ENCODE measurements around the gene QKI. TPM values are rescaled to one million over a fixed set of nuclear protein-coding genes. Genes with fewer than 3 reads are reported as not detected.

The QKI gene
- total and polyA plus RNA-seq, 2 experiments from 2014 or later, result 38.0 to 92.5 TPM

DNA sequence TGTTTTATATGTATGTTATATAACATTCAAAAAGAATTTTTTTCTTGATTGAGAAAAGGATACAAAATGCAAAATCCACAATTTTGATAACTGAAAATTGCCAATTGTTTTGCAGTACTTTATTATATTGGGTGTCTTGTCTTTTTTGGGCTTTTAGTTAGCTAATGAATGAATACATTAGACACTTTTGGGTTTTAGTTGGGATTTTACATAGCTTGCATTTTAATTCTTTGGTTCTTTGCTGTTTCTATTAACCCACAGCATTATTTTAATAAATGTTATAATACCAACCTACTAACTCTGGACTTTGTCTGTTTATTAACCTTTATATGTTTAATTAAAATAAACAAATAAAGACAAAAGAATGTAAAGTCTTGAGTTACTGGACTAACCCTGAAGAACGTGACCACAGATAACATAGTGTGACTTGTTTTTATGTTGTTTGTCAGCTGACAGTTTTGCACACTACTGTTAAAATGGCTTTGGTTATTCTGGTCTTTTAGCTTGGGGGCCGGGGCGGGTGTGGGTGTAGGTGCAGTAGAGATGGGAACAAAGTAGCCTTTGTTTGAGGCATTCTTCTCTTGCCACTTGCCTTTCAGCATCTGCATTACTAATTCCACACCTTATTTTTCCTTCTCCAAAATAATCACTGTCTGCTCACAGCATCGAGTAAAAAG is 159.1 kb downstream of the QKI start:
- 65% methylated on average over 4 of the region's 4 CpGs for WGBS (ENCODE audit: low lambda C conversion rate, missing lambda C conversion rate)
- no peaks in the 10 kb centered on the region for H3K79me2 ChIP-seq
- TF ChIP-seq EZH2 (IDR thresholded peaks at IDR 0.05; ENCODE audit: borderline replicate concordance) (no peak), EZH2phosphoT487 (IDR thresholded peaks at IDR 0.05; ENCODE audit: low read depth, severe bottlenecking, unreplicated experiment) (no peak), CTCF (IDR thresholded peaks at IDR 0.05; ENCODE audit: poor library complexity) (no peak)
- no peak overlapping the region for H3K27ac ChIP-seq
- no peaks in the 10 kb centered on the region for H3K36me3 ChIP-seq (replicated peaks; ENCODE audit: insufficient read depth, low read depth)
- H3K9me2 ChIP-seq (replicated peaks; ENCODE audit: insufficient read depth), result no peaks in the 10 kb centered on the region
- H3K27me3 ChIP-seq, result no peaks in the 10 kb centered on the region
- no peak overlapping the region for H2AFZ ChIP-seq
- H3K4me1 ChIP-seq (ENCODE audit: insufficient read depth), result no peaks in the 10 kb centered on the region
- H3K4me3 ChIP-seq, result no peak overlapping the region
- no peak overlapping the region for H3K4me2 ChIP-seq
- no peaks in the 10 kb centered on the region for H4K20me1 ChIP-seq (ENCODE audit: insufficient read depth, poor library complexity, severe bottlenecking)
- DNase-seq (ENCODE audit: low spot score), result no peak
- no peaks in the 10 kb centered on the region for H3K9me3 ChIP-seq (ENCODE audit: low read depth)

DNA sequence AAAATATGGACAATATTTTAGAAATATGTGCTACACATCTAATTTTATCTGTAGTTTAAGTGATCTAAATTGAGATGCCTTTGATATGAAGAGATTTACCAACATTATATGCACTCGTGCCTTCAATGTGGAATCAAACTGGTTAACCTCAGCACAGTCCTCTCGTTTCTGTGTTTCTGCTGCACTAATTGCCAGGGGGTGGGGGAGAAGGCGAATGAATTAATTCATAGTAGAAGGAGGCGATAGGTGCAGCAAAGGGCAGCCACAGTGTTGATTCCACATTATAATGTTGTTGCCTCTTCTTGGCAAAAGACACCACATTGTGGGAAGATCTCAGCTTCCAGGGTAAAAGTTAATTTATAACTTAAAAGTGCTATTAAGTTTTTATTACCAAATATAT is 161.6 kb downstream of the QKI start:
- no peak overlapping the region for H2AFZ ChIP-seq
- no peaks in the 10 kb centered on the region for H3K9me3 ChIP-seq (ENCODE audit: low read depth)
- no peaks in the 10 kb centered on the region for H3K27me3 ChIP-seq
- WGBS (ENCODE audit: low lambda C conversion rate, missing lambda C conversion rate), result 84% methylated on average over 4 of the region's 4 CpGs
- H3K4me1 ChIP-seq (ENCODE audit: insufficient read depth), result no peaks in the 10 kb centered on the region
- H3K79me2 ChIP-seq, result no peaks in the 10 kb centered on the region
- no peaks in the 10 kb centered on the region for H3K9me2 ChIP-seq (replicated peaks; ENCODE audit: insufficient read depth)
- no peaks in the 10 kb centered on the region for H3K36me3 ChIP-seq (replicated peaks; ENCODE audit: insufficient read depth, low read depth)
- H4K20me1 ChIP-seq (ENCODE audit: insufficient read depth, poor library complexity, severe bottlenecking), result no peaks in the 10 kb centered on the region
- no peak for DNase-seq (ENCODE audit: low spot score)
- no peak overlapping the region for H3K27ac ChIP-seq
- no peak overlapping the region for H3K4me2 ChIP-seq
- TF ChIP-seq CTCF (IDR thresholded peaks at IDR 0.05; ENCODE audit: poor library complexity) (no peak), EZH2 (IDR thresholded peaks at IDR 0.05; ENCODE audit: borderline replicate concordance) (no peak), EZH2phosphoT487 (IDR thresholded peaks at IDR 0.05; ENCODE audit: low read depth, severe bottlenecking, unreplicated experiment) (no peak)
- no peak overlapping the region for H3K4me3 ChIP-seq

DNA sequence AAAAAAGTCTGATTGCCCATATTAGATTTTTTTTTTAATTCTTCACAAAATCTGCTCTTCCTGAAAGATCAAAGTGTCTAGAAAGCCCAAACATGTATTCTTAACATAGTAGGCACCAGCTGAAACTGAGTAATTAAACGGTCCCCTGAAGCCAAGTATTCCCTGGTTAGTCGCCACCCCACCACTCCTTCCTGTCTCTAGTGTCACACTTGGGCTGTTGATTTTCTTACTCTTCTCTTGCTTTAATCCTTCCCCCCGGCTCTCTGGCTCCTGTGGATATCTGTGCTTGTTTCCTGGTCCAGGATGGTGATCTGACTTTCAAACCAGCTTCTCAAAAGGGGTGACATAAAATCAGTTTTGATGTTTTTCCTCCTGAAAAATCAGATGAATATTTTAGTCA is 162.9 kb downstream of the QKI start:
- H3K4me2 ChIP-seq, result no peak overlapping the region
- H3K36me3 ChIP-seq (replicated peaks; ENCODE audit: insufficient read depth, low read depth), result no peaks in the 10 kb centered on the region
- DNase-seq (ENCODE audit: low spot score), result no peak
- H4K20me1 ChIP-seq (ENCODE audit: insufficient read depth, poor library complexity, severe bottlenecking), result no peaks in the 10 kb centered on the region
- 69% methylated on average over 3 of the region's 3 CpGs for WGBS (ENCODE audit: low lambda C conversion rate, missing lambda C conversion rate)
- TF ChIP-seq EZH2 (IDR thresholded peaks at IDR 0.05; ENCODE audit: borderline replicate concordance) (no peak), EZH2phosphoT487 (IDR thresholded peaks at IDR 0.05; ENCODE audit: low read depth, severe bottlenecking, unreplicated experiment) (no peak), CTCF (IDR thresholded peaks at IDR 0.05; ENCODE audit: poor library complexity) (no peak)
- no peak overlapping the region for H3K4me3 ChIP-seq
- no peaks in the 10 kb centered on the region for H3K4me1 ChIP-seq (ENCODE audit: insufficient read depth)
- no peaks in the 10 kb centered on the region for H3K79me2 ChIP-seq
- H3K9me3 ChIP-seq (ENCODE audit: low read depth), result no peaks in the 10 kb centered on the region
- H3K9me2 ChIP-seq (replicated peaks; ENCODE audit: insufficient read depth), result no peaks in the 10 kb centered on the region
- H2AFZ ChIP-seq, result no peak overlapping the region
- H3K27me3 ChIP-seq, result no peaks in the 10 kb centered on the region
- H3K27ac ChIP-seq, result no peak overlapping the region

Measured in hepatocyte (in vitro differentiated cells).